Measurements from ENCODE around the gene UTP11. TPM values are rescaled to one million over a fixed set of nuclear protein-coding genes. Genes with fewer than 3 reads are reported as not detected.
"Not testable (repeated sequence)": the region's sequence is repeated elsewhere in the genome, so short reads cannot be mapped to it uniquely, and the experiment has no call there.

UTP11 gene
- total RNA-seq, 2 experiments from 2014 or later: 33.0 to 34.8 TPM

- H3K27me3 Mint-ChIP-seq: no peaks in the 10 kb centered on the region
- H3K4me1 Mint-ChIP-seq: peaks cover 37% of the 10 kb centered on the region
- peaks cover 28% of the 10 kb centered on the region for H3K36me3 Mint-ChIP-seq (ENCODE audit: low read depth)
- DNase-seq: no peak
- POLR2A ChIA-PET: no interaction called here
- CTCF ChIA-PET: interaction anchor here (0.6 to 2.3 kb wide), 3 partner anchors 11 to 401 kb away, joined by 3 to 7 read pairs (median 4); no protein-coding TSS in a partner anchor
- H3K9me3 Mint-ChIP-seq: no peaks in the 10 kb centered on the region
- H3K4me3 Mint-ChIP-seq: no peak overlapping the region
- no peak overlapping the region for H3K27ac Mint-ChIP-seq
Measured at GRCh38 chr1:38025233-38025632, 12.7 kb downstream of the UTP11 start.

- Mint-ChIP-seq H3K4me3 (no peak overlapping the region), H3K4me1 (peaks cover 42% of the 10 kb centered on the region), H3K27ac (no peak overlapping the region), H3K36me3 (ENCODE audit: low read depth) (peaks cover 23% of the 10 kb centered on the region), H3K27me3 (no peaks in the 10 kb centered on the region), H3K9me3 (no peaks in the 10 kb centered on the region)
- ChIA-PET CTCF (interaction anchor here (1.1 to 2.3 kb wide), 3 partner anchors 16 to 46 kb away, joined by 3 to 7 read pairs (median 5); no protein-coding TSS in a partner anchor), POLR2A (no interaction called here)
- DNase-seq: no peak
Measured at GRCh38 chr1:38025664-38026063, 13.1 kb downstream of the UTP11 start.

GRCh38 chr1:38026592-38027200 lies 14.2 kb downstream of the UTP11 start:
- POLR2A ChIA-PET: no interaction called here
- CTCF ChIA-PET: interaction anchor here (0.6 to 2.3 kb wide), 6 partner anchors 8 to 47 kb away, joined by 3 to 7 read pairs (median 4); no protein-coding TSS in a partner anchor
- peaks cover 47% of the 10 kb centered on the region for H3K4me1 Mint-ChIP-seq
- H3K9me3 Mint-ChIP-seq: no peaks in the 10 kb centered on the region
- peaks cover 18% of the 10 kb centered on the region for H3K36me3 Mint-ChIP-seq (ENCODE audit: low read depth)
- peak overlapping the region; percentile 11 for H3K27ac Mint-ChIP-seq
- H3K4me3 Mint-ChIP-seq: no peak overlapping the region
- no peak for DNase-seq
- no peaks in the 10 kb centered on the region for H3K27me3 Mint-ChIP-seq

DNA sequence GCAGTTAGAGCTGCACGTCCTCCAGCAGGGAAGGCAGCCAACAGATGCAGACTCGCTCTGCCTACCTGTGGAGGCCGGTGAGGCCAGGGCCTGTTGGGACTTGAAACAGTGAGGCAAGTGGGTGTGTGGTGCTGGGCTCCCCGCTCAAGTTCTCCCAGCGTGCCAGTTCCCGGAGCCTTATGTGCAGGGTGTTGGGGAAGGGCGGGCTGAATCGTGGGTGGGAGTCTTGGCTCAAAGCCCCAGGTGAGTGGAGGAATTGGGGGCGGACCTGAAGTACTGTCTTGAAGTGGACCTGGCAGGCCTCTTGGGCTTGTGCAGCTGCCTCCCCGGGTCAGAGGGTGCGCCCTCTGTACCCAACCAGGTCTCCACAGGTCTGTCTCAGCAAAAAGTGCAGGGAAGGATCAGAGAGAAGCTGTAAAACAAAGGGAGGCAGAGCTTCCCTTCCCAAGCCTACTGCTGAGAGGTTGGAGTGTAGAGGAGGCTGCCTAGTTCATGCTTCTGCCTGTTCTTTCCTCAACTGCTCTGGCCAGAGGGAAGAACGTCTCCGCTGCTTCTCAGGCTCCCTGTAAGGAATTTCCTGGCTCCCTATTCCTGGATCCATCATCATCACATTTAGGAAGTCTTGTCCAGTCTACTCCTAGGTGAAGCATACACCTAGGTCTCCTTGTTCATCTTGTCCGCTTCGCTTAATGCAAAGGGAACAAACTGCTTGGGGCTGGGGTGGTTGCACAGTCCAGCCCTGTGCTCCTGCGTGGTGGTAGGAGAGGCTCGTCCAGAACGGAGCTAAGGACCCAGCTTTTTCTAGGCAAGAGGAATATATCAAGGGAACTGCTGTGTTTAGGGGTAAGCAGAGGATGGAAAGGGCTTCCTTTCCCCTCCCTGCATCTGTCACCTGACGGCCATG lies 14.9 kb downstream of the UTP11 start:
- H3K4me1 Mint-ChIP-seq: peaks cover 47% of the 10 kb centered on the region
- ChIA-PET POLR2A (no interaction called here), CTCF (interaction anchor here (0.5 to 2.3 kb wide), 7 partner anchors 9 to 508 kb away, joined by 3 to 7 read pairs (median 3); no protein-coding TSS in a partner anchor)
- H3K36me3 Mint-ChIP-seq (ENCODE audit: low read depth): peaks cover 13% of the 10 kb centered on the region
- H3K9me3 Mint-ChIP-seq: no peaks in the 10 kb centered on the region
- H3K27me3 Mint-ChIP-seq: no peaks in the 10 kb centered on the region
- no peak overlapping the region for H3K27ac Mint-ChIP-seq
- no peak for DNase-seq
- no peak overlapping the region for H3K4me3 Mint-ChIP-seq

DNA sequence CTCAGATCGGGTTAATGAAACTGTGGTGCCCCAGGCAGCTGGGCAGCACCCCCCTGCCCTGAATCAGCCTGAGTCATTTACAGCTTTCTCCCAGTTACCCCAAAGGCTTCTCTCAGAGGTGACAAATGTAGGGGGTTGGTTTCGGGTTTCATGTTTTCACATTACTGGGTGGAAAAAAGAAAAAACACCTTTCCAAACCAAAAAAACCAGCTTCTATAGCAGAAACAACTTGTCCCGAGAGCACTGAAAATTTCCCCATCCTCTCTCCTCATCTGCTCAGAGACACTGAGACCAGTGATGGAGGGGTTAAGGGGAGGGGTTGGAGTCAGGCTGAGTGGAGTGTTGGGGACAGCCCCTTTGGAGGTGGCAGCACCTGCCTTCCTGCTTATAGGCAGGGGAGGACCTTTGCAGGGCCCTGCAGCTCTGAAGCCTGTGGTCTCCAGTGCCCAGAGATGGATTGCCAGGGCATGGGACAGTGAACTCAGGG lies 15.6 kb downstream of the UTP11 start:
- Mint-ChIP-seq H3K4me1 (peaks cover 47% of the 10 kb centered on the region), H3K9me3 (no peaks in the 10 kb centered on the region), H3K27ac (peak overlapping the region; percentile 54), H3K4me3 (no peak overlapping the region), H3K27me3 (no peaks in the 10 kb centered on the region), H3K36me3 (ENCODE audit: low read depth) (peaks cover 10% of the 10 kb centered on the region)
- ChIA-PET CTCF (interaction anchor here (0.5 to 1.5 kb wide), 4 partner anchors 10 to 507 kb away, joined by 3 read pairs; no protein-coding TSS in a partner anchor), POLR2A (no interaction called here)
- peak; percentile 30 for DNase-seq

GRCh38 chr1:38028671-38029070 lies 16.1 kb downstream of the UTP11 start:
- DNase-seq: no peak
- ChIA-PET POLR2A (no interaction called here), CTCF (interaction anchor here (0.9 to 1.5 kb wide), 3 partner anchors 13 to 20 kb away, joined by 3 read pairs; no protein-coding TSS in a partner anchor)
- Mint-ChIP-seq H3K27ac (peak overlapping the region; percentile 54), H3K36me3 (ENCODE audit: low read depth) (peaks cover 8% of the 10 kb centered on the region), H3K4me3 (no peak overlapping the region), H3K27me3 (no peaks in the 10 kb centered on the region), H3K9me3 (no peaks in the 10 kb centered on the region), H3K4me1 (peaks cover 47% of the 10 kb centered on the region)

- POLR2A ChIA-PET: no interaction called here
- peak overlapping the region; percentile 31 for H3K27ac Mint-ChIP-seq
- peaks cover 5% of the 10 kb centered on the region for H3K36me3 Mint-ChIP-seq (ENCODE audit: low read depth)
- no peaks in the 10 kb centered on the region for H3K9me3 Mint-ChIP-seq
- DNase-seq: no peak
- CTCF ChIA-PET: interaction anchor here (1.2 to 2.2 kb wide), 4 partner anchors 9 to 20 kb away, joined by 3 to 6 read pairs (median 4); no protein-coding TSS in a partner anchor
- H3K27me3 Mint-ChIP-seq: no peaks in the 10 kb centered on the region
- no peak overlapping the region for H3K4me3 Mint-ChIP-seq
- H3K4me1 Mint-ChIP-seq: peaks cover 47% of the 10 kb centered on the region
Measured at GRCh38 chr1:38029081-38029681, 16.6 kb downstream of the UTP11 start.

DNA sequence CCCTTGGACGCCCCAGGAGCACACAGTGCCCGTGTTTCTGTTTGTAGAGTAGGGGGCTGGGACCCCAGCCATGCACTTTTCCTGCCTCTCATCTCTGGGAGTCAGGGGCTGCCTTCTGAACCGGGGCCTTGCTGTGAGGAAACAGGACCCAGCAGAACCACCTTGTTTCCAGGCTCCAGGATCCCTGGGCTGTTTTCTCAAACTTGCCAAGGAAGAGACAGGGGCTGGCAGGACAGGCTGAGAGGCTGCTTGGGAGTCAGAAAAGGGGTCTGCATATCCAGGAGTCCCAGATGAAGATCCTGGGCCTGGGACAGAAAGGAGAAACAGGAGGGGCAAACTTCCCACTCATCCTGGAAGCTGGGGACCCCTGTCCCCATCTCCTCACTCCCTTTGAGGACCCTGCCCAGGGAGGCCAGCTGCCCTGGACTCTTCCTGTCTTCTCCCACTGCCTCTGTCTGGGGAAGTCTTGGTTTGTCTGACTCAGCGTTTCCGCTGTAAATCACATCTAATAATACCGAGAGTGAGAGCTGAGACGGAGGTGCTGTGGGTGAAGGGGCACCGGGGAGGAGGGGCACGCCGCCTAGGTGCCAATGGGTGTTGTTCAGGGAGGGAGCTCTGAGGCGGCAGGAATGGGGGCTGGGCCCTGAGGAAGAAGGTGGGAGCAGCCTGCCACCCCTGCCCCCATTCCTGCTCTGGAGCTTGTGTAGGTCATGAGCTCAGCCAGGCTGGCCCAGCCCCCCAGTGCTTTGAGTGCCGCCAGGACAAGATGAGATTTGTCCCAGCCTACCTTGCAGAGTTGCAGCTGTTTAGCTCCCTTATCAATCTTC lies 17.4 kb downstream of the UTP11 start:
- Mint-ChIP-seq H3K36me3 (ENCODE audit: low read depth) (peaks cover 2% of the 10 kb centered on the region), H3K27ac (peak overlapping the region; percentile 80), H3K4me3 (peak overlapping the region; percentile 19), H3K9me3 (no peaks in the 10 kb centered on the region), H3K4me1 (peaks cover 47% of the 10 kb centered on the region), H3K27me3 (no peaks in the 10 kb centered on the region)
- ChIA-PET CTCF (interaction anchor here (0.7 to 2.2 kb wide), 6 partner anchors 9 to 865 kb away, joined by 3 to 6 read pairs (median 4); no protein-coding TSS in a partner anchor), POLR2A (interaction anchor here (0.6 to 0.7 kb wide), 3 partner anchors 12 to 337 kb away, joined by 3 to 5 read pairs (median 4); no protein-coding TSS in a partner anchor)
- DNase-seq: peak; percentile 57

DNA sequence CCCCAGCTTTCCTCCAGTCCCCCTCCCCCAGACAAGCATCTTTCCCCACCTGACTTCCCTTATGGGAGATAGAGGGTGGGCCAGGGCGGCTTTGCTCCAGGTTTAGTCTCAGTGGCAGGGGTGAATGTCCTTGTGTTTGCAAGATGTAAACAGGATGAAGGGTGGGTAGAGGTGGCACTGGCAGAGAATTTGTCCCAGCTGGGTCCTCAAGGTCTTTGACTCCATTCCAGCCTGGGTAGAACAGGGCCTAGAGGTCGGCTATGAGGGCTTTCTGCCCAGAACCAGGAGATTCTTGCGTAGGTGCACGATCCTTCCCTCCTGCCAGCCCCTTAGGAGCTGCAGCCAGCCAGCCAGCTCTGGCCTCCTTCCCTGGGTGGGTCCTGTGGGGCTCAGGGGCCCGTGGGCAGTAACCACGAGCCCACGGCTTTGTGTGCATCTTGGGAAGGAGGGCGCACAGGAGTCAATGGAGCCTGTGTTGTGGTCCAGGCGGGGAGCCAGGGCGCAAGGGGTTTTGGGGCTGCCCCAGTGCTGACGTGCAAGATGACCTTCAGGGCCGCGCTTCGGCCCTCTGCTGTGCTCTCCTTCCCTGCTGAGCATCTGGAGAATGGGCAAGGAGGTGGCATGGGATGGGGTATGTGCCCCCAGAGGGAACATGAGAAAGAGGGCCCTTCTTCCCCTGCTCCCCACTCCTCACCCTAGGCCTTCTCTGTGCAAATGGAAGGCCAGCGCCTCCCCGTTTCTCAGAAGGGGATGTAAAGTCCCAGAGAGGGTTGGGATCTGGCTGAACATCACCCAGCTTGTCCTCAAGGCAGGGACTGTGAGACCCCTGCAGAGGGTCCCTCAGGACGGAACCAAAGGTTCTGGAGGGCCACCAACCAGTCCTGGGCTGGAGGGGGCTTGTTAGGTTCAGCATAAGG lies 18.3 kb downstream of the UTP11 start:
- DNase-seq: no peak
- Mint-ChIP-seq H3K4me3 (no peak overlapping the region), H3K4me1 (peaks cover 47% of the 10 kb centered on the region), H3K27ac (peak overlapping the region; percentile 80), H3K36me3 (ENCODE audit: low read depth) (no peaks in the 10 kb centered on the region), H3K9me3 (no peaks in the 10 kb centered on the region), H3K27me3 (no peaks in the 10 kb centered on the region)
- POLR2A ChIA-PET: interaction anchor here (0.7 kb wide), 1 partner anchor 338 kb away, joined by 3 read pairs; no protein-coding TSS in a partner anchor
- CTCF ChIA-PET: interaction anchor here (0.5 to 2.2 kb wide), 4 partner anchors 9 to 864 kb away, joined by 3 to 6 read pairs (median 4); no protein-coding TSS in a partner anchor

GRCh38 chr1:38031513-38031866 lies 19.0 kb downstream of the UTP11 start:
- ChIA-PET CTCF (no interaction called here), POLR2A (no interaction called here)
- no peaks in the 10 kb centered on the region for H3K36me3 Mint-ChIP-seq (ENCODE audit: low read depth)
- peaks cover 47% of the 10 kb centered on the region for H3K4me1 Mint-ChIP-seq
- DNase-seq: no peak
- no peaks in the 10 kb centered on the region for H3K9me3 Mint-ChIP-seq
- H3K4me3 Mint-ChIP-seq: no peak overlapping the region
- H3K27me3 Mint-ChIP-seq: no peaks in the 10 kb centered on the region
- no peak overlapping the region for H3K27ac Mint-ChIP-seq

GRCh38 chr1:38032992-38033391 lies 20.5 kb downstream of the UTP11 start:
- not testable (repeated sequence) for H3K27ac Mint-ChIP-seq; H3K27me3 Mint-ChIP-seq; DNase-seq; H3K36me3 Mint-ChIP-seq (ENCODE audit: low read depth); H3K4me3 Mint-ChIP-seq; H3K9me3 Mint-ChIP-seq
- ChIA-PET CTCF (interaction anchor here (0.7 to 1.9 kb wide), 3 partner anchors 154 to 803 kb away, joined by 3 to 5 read pairs (median 3); no protein-coding TSS in a partner anchor), POLR2A (interaction anchor here (0.7 kb wide), 1 partner anchor 1737 kb away, joined by 8 read pairs; no protein-coding TSS in a partner anchor)
- peaks cover 33% of the 10 kb centered on the region for H3K4me1 Mint-ChIP-seq
